ENCODE results near the gene COASY. TPM values are rescaled to one million over a fixed set of nuclear protein-coding genes. Genes with fewer than 3 reads are reported as not detected.

Gene COASY
- total RNA-seq, 4 donors from 2014 or later: 13.4 to 27.5 (median 22.4) TPM

GRCh38 chr17:42586514-42587230 lies 24.7 kb downstream of the COASY start:
- Histone ChIP-seq H3K4me1 (peaks cover 13 to 31% (median 24%) of the 10 kb centered on the region in 4 donors), H3K4me3 (no peak overlapping the region), H3K27me3 (no peaks in the 10 kb centered on the region), H3K9me3 (no peaks in the 10 kb centered on the region), H3K36me3 (peaks cover 67 to 100% (median 95%) of the 10 kb centered on the region in 4 donors), H3K27ac (replicated peaks in 1 of 4) (peak overlapping the region; percentile 9 to 57 (median 24))
- intact Hi-C loops (cut with DNase I): no loop called here
- no peak for DNase-seq (ENCODE audit: extremely low spot score)
- WGBS: 79% methylated on average over 7 of the region's 7 CpGs
- TF ChIP-seq POLR2AphosphoS5 (IDR thresholded peaks at IDR 0.05) (no peak), EP300 (IDR thresholded peaks at IDR 0.05) (no peak), POLR2A (IDR thresholded peaks at IDR 0.05; ENCODE audit: low read depth) (no peak), CTCF (IDR thresholded peaks at IDR 0.05) (no peak)

GRCh38 chr17:42590886-42591285 lies 28.9 kb downstream of the COASY start:
- 88% methylated on average over 2 of the region's 2 CpGs for WGBS
- peaks cover 28 to 73% (median 64%) of the 10 kb centered on the region in 4 donors for H3K36me3 ChIP-seq
- H3K27me3 ChIP-seq: no peaks in the 10 kb centered on the region
- H3K4me1 ChIP-seq: peaks cover 13 to 40% (median 22%) of the 10 kb centered on the region in 4 donors
- no peaks in the 10 kb centered on the region for H3K9me3 ChIP-seq
- no peak for TF ChIP-seq POLR2AphosphoS5 (IDR thresholded peaks at IDR 0.05)
- no peak for TF ChIP-seq EP300 (IDR thresholded peaks at IDR 0.05)
- no peak for TF ChIP-seq CTCF (IDR thresholded peaks at IDR 0.05)
- TF ChIP-seq POLR2A (IDR thresholded peaks at IDR 0.05; ENCODE audit: low read depth): no peak
- no peak overlapping the region for H3K27ac ChIP-seq (replicated peaks in 1 of 4)
- DNase-seq (ENCODE audit: extremely low spot score): no peak
- no peak overlapping the region for H3K4me3 ChIP-seq
- intact Hi-C loops (cut with DNase I): no loop called here

- WGBS: 91% methylated on average over 9 of the region's 9 CpGs
- TF ChIP-seq POLR2AphosphoS5 (IDR thresholded peaks at IDR 0.05) (no peak), POLR2A (IDR thresholded peaks at IDR 0.05; ENCODE audit: low read depth) (no peak), EP300 (IDR thresholded peaks at IDR 0.05) (no peak), CTCF (IDR thresholded peaks at IDR 0.05) (no peak)
- Histone ChIP-seq H3K9me3 (no peaks in the 10 kb centered on the region), H3K27me3 (no peaks in the 10 kb centered on the region), H3K27ac (replicated peaks in 1 of 4) (no peak overlapping the region), H3K36me3 (peaks cover 26 to 68% (median 61%) of the 10 kb centered on the region in 4 donors), H3K4me1 (peaks cover 13 to 37% (median 22%) of the 10 kb centered on the region in 4 donors), H3K4me3 (no peak overlapping the region)
- no peak for DNase-seq (ENCODE audit: extremely low spot score)
- intact Hi-C loops (cut with DNase I): no loop called here
Measured at GRCh38 chr17:42591411-42591810, 29.5 kb downstream of the COASY start.

GRCh38 chr17:42596386-42596785 lies 34.4 kb downstream of the COASY start:
- no peak for DNase-seq (ENCODE audit: extremely low spot score)
- no peak overlapping the region for H3K27ac ChIP-seq (replicated peaks in 1 of 4)
- 82% methylated on average over 3 of the region's 3 CpGs for WGBS
- intact Hi-C loops (cut with DNase I): no loop called here
- TF ChIP-seq POLR2A (IDR thresholded peaks at IDR 0.05; ENCODE audit: low read depth) (no peak), EP300 (IDR thresholded peaks at IDR 0.05) (no peak), POLR2AphosphoS5 (IDR thresholded peaks at IDR 0.05) (no peak), CTCF (IDR thresholded peaks at IDR 0.05) (no peak)
- no peaks in the 10 kb centered on the region for H3K27me3 ChIP-seq
- H3K4me3 ChIP-seq: no peak overlapping the region
- peaks cover 13 to 20% (median 15%) of the 10 kb centered on the region in 4 donors for H3K4me1 ChIP-seq
- peaks cover 7 to 28% (median 15%) of the 10 kb centered on the region in 4 donors for H3K36me3 ChIP-seq
- H3K9me3 ChIP-seq: no peaks in the 10 kb centered on the region
